Astrocyte (in vitro differentiated cells and primary cell): ENCODE data around the gene ATAD2B. TPM values are rescaled to one million over a fixed set of nuclear protein-coding genes. Genes with fewer than 3 reads are reported as not detected.

Experiments used
- DNase-seq: peaks from one replicate; pipeline ENCODE4 v3.0.0-alpha.2; 2010; ENCODE audit warnings: low read depth
- FAIRE-seq: peaks from 2 replicates; lab custom pipeline; 2011; peaks lifted over from hg19 to GRCh38; lab: Jason Lieb, UNC
- H2AFZ ChIP-seq: 2 replicates; pipeline ENCODE4 v1.6.0; 2012; ENCODE audit warnings: low read depth, low read length, inconsistent platforms
- H3K27ac ChIP-seq: 2 replicates; pipeline ENCODE4 v1.5.1; 2011; ENCODE audit warnings: low read depth, low read length, inconsistent platforms
- H3K27me3 ChIP-seq: 2 replicates; pipeline ENCODE4 v1.6.0; 2011; ENCODE audit warnings: low read length, inconsistent platforms; ENCODE audit not compliant: insufficient read depth
- H3K36me3 ChIP-seq: 2 replicates; pipeline ENCODE4 v1.5.1; 2011; ENCODE audit warnings: low read length, inconsistent platforms; ENCODE audit not compliant: insufficient read depth
- H3K4me1 ChIP-seq: 2 replicates; pipeline ENCODE4 v1.5.1; 2011; ENCODE audit warnings: low read length, inconsistent platforms; ENCODE audit not compliant: insufficient read depth
- H3K4me2 ChIP-seq: 2 replicates; pipeline ENCODE4 v1.6.0; 2012; ENCODE audit warnings: low read length, inconsistent platforms
- H3K4me3 ChIP-seq: 2 replicates; pipeline ENCODE4 v1.5.1; 2011; ENCODE audit warnings: low read depth, mild to moderate bottlenecking, low read length, inconsistent platforms; ENCODE audit not compliant: insufficient read depth
- H3K79me2 ChIP-seq: 2 replicates; pipeline ENCODE4 v1.6.0; 2012; ENCODE audit warnings: mild to moderate bottlenecking, low read length, inconsistent platforms; ENCODE audit not compliant: insufficient read depth
- H3K9ac ChIP-seq: 2 replicates; pipeline ENCODE4 v1.6.0; 2012; ENCODE audit warnings: mild to moderate bottlenecking, low read length, inconsistent platforms
- H3K9me3 ChIP-seq: 2 replicates; pipeline ENCODE4 v1.5.1; 2012; ENCODE audit warnings: low read depth, mild to moderate bottlenecking, low read length, inconsistent platforms; ENCODE audit not compliant: insufficient read depth
- H4K20me1 ChIP-seq: 2 replicates; pipeline ENCODE4 v1.6.0; 2012; ENCODE audit warnings: low read length, inconsistent platforms; ENCODE audit not compliant: insufficient read depth
- H3K27ac Mint-ChIP-seq: one replicate; pipeline ENCODE4 v1.8.0; 2021; ENCODE audit warnings: mild to moderate bottlenecking, mixed read lengths; ENCODE audit not compliant: unreplicated experiment
- H3K27me3 Mint-ChIP-seq: one replicate; pipeline ENCODE4 v1.8.0; 2021; ENCODE audit warnings: low read depth, mixed read lengths; ENCODE audit not compliant: unreplicated experiment
- H3K36me3 Mint-ChIP-seq: one replicate; pipeline ENCODE4 v1.8.0; 2021; ENCODE audit warnings: low read depth, mixed read lengths; ENCODE audit not compliant: unreplicated experiment
- H3K4me1 Mint-ChIP-seq: one replicate; pipeline ENCODE4 v1.8.0; 2021; ENCODE audit warnings: low read depth, mixed read lengths; ENCODE audit not compliant: unreplicated experiment
- H3K4me3 Mint-ChIP-seq: one replicate; pipeline ENCODE4 v1.8.0; 2021; ENCODE audit warnings: mild to moderate bottlenecking, moderate library complexity, mixed read lengths; ENCODE audit not compliant: unreplicated experiment
- H3K9me3 Mint-ChIP-seq: one replicate; pipeline ENCODE4 v1.8.0; 2021; ENCODE audit warnings: mild to moderate bottlenecking, mixed read lengths; ENCODE audit not compliant: unreplicated experiment
- EZH2 ChIP-seq: IDR thresholded peaks from 2 replicates; pipeline ENCODE4 v1.6.1; 2012; ENCODE audit warnings: mild to moderate bottlenecking, low read length, inconsistent platforms; ENCODE audit not compliant: insufficient read depth
- total RNA-seq: library from RNA; stranded (reverse); gene quantifications from 2 replicates; pipeline ENCODE4 v1.2.1, GENCODE V29; 2021
- TF ChIP-seq, protein P1 (sequence below): IDR thresholded peaks from 2 replicates; pipeline ENCODE4 v1.5.1; 2011; ENCODE audit warnings: low read depth, mild to moderate bottlenecking, inconsistent platforms, low read length, moderate library complexity; ENCODE audit not compliant: insufficient read depth

The ATAD2B gene
- total RNA-seq, 1 donor from 2014 or later: 12.2 TPM

DNA sequence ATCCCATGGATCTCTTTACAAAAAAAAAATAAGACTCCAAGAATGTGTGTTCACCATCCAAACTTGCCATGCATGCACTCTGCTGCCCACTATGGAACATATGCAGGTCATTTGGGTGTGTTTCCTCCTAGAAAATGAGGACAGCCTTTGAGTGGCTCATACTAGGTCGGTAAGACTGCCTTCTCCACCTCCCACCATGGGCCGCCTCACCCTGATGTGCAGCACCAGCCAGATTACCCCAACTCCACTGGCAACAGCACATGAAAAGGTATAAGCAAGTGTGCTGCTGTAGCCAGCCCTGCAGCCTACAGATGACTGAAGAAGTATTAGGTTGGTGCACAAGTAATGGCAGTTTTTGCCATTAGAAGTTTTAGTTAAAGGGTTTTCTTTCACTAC is 214.2 kb downstream of the ATAD2B start:
- Histone ChIP-seq H3K36me3 (peaks cover 4% of the 10 kb centered on the region), H2AFZ (no peak overlapping the region), H4K20me1 (peaks cover 8% of the 10 kb centered on the region), H3K27me3 (no peaks in the 10 kb centered on the region), H3K9me3 (no peaks in the 10 kb centered on the region), H3K9ac (no peak overlapping the region), H3K4me2 (no peak overlapping the region), H3K79me2 (no peaks in the 10 kb centered on the region), H3K27ac (no peak overlapping the region), H3K4me3 (no peak overlapping the region), H3K4me1 (no peaks in the 10 kb centered on the region)
- H3K36me3 Mint-ChIP-seq: peaks cover 5% of the 10 kb centered on the region
- no peaks in the 10 kb centered on the region for H3K9me3 Mint-ChIP-seq
- DNase-seq: no peak
- H3K4me3 Mint-ChIP-seq: no peak overlapping the region
- H3K27me3 Mint-ChIP-seq: no peaks in the 10 kb centered on the region
- peaks cover 7% of the 10 kb centered on the region for H3K4me1 Mint-ChIP-seq
- H3K27ac Mint-ChIP-seq: peak overlapping the region; percentile 20
- no peak for FAIRE-seq
- TF ChIP-seq, protein P1, sequence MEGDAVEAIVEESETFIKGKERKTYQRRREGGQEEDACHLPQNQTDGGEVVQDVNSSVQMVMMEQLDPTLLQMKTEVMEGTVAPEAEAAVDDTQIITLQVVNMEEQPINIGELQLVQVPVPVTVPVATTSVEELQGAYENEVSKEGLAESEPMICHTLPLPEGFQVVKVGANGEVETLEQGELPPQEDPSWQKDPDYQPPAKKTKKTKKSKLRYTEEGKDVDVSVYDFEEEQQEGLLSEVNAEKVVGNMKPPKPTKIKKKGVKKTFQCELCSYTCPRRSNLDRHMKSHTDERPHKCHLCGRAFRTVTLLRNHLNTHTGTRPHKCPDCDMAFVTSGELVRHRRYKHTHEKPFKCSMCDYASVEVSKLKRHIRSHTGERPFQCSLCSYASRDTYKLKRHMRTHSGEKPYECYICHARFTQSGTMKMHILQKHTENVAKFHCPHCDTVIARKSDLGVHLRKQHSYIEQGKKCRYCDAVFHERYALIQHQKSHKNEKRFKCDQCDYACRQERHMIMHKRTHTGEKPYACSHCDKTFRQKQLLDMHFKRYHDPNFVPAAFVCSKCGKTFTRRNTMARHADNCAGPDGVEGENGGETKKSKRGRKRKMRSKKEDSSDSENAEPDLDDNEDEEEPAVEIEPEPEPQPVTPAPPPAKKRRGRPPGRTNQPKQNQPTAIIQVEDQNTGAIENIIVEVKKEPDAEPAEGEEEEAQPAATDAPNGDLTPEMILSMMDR: no peak
- no peak for TF ChIP-seq EZH2

- H3K36me3 Mint-ChIP-seq: peaks cover 8% of the 10 kb centered on the region
- peaks cover 6% of the 10 kb centered on the region for H4K20me1 ChIP-seq
- TF ChIP-seq, protein P1: no peak
- TF ChIP-seq EZH2: no peak
These were observed 214.8 kb downstream of the ATAD2B start for GRCh38 chr2:23711979-23712755.

DNA sequence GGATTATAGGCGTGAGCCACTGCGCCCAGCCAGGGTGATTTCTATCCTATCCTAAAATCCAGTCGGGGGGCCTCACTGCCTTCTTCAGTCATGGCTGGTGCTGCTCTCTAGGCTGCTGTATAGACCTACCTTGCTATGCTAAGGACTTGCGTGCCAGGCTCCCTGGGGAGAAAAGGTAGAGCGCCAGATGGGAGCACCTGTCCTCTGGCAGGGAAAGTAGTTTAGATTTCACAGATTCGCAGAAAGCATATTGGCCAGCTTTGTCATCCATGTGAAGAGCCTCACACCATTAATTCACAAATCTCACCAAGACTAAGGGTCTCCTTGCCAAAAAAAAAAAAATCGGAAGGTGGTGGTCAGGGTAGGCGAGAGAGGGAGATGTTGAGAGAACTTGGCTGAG is 217.6 kb downstream of the ATAD2B start:
- peaks cover 5% of the 10 kb centered on the region for H4K20me1 ChIP-seq

More at GRCh38 chr2:23711979-23712755, 214.8 kb downstream of the ATAD2B start:
- Histone ChIP-seq H3K9ac (no peak overlapping the region), H2AFZ (no peak overlapping the region), H3K4me3 (no peak overlapping the region), H3K9me3 (no peaks in the 10 kb centered on the region), H3K4me2 (no peak overlapping the region), H3K36me3 (peaks cover 4% of the 10 kb centered on the region), H3K27me3 (no peaks in the 10 kb centered on the region), H3K79me2 (no peaks in the 10 kb centered on the region), H3K27ac (no peak overlapping the region), H3K4me1 (no peaks in the 10 kb centered on the region)
- H3K27ac Mint-ChIP-seq: peak overlapping the region; percentile 53
- DNase-seq (peak; percentile 54), FAIRE-seq (no peak)
- H3K27me3 Mint-ChIP-seq: no peaks in the 10 kb centered on the region
- no peaks in the 10 kb centered on the region for H3K9me3 Mint-ChIP-seq
- peaks cover 7% of the 10 kb centered on the region for H3K4me1 Mint-ChIP-seq
- H3K4me3 Mint-ChIP-seq: no peak overlapping the region

More for the DNA sequence above, 217.6 kb downstream of the ATAD2B start:
- H3K36me3 ChIP-seq: no peaks in the 10 kb centered on the region
- H3K79me2 ChIP-seq: no peaks in the 10 kb centered on the region
- DNase-seq: no peak
- no peak overlapping the region for H3K4me2 ChIP-seq
- peaks cover 1% of the 10 kb centered on the region for H3K9me3 Mint-ChIP-seq
- no peak overlapping the region for H2AFZ ChIP-seq
- H3K9me3 ChIP-seq: no peaks in the 10 kb centered on the region
- no peak overlapping the region for H3K27ac Mint-ChIP-seq
- no peak for FAIRE-seq
- H3K4me1 Mint-ChIP-seq: peaks cover 7% of the 10 kb centered on the region
- H3K27me3 Mint-ChIP-seq: no peaks in the 10 kb centered on the region
- TF ChIP-seq EZH2: no peak
- TF ChIP-seq, protein P1: no peak
- H3K9ac ChIP-seq: no peak overlapping the region
- no peaks in the 10 kb centered on the region for H3K27me3 ChIP-seq
- no peaks in the 10 kb centered on the region for H3K4me1 ChIP-seq
- no peak overlapping the region for H3K27ac ChIP-seq
- no peak overlapping the region for H3K4me3 Mint-ChIP-seq
- no peak overlapping the region for H3K4me3 ChIP-seq
- H3K36me3 Mint-ChIP-seq: peaks cover 20% of the 10 kb centered on the region
